Activated CD4-positive, alpha-beta T cell treated with anti-CD3 and anti-CD28 coated beads for 24 hours (primary cell): Measurements from ENCODE around the gene REXO5.
"Not testable (repeated sequence)": the region's sequence is repeated elsewhere in the genome, so short reads cannot be mapped to it uniquely, and the experiment has no call there.

Source experiments
- DNase-seq, 2 donors: peaks; one replicate each; pipeline ENCODE4 v3.0.0-alpha.2; 2020; ENCODE audit warnings: low read depth in 2 of 2

The REXO5 gene

DNA sequence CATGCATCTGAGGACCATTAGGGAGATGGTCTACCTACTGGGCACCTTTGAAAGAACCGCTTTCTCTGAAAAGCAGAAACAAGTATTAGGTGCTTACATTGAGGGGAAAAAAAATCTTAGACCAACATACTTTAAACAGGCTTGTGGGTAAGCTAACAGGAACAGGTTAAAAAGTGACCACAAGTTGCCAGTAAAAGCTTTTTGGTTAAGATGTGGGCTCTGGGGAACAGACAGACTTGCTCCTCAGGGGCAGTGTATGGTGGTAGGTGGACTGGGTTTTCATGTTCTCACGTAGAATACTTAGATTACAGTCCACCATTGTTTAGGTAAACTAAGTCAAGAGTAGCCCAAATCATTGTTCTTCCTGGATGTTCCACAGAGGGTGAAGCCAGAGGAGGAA is 41.2 kb downstream of the REXO5 start:
- no peak for DNase-seq

DNA sequence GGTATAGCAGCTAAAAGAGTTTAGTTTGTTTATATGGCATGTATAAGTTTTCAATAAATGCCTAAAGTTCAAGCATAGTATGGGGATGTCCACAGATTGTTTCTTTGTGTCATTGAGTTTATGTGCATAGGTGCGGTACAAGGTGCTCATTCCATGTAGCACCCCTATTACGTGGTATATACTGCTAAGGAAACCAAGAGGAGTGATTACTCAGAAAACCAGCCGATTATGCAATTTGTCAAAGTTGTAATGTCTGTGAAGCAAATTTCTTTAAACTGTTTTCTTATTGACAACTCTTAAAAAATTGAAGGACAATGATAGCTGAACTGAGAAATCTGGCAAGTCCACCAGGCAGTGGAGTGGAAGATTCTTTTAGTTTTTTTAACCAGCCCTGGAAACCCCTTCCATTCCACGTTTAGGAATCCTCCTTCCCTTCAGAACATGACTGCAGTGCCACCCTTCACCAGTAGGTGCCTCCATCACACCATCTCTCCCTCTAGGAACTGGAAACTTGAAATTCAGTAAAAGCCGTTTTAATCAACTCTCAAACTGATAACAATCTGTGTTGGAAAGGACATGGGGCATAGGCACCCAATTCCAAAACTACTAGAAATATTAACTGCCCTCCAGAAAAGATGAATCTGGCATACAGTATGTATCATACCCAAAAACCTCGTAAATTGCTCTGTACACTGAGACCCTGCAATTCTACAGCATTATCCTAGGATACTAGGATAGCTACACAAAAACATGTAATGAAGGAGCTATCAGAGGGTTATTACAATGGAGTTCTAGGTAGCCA is 43.5 kb downstream of the REXO5 start:
- peak; percentile 48 to 62 for DNase-seq

GRCh38 chr16:20850981-20851380 is 44.7 kb downstream of the REXO5 start:
- no peak for DNase-seq

GRCh38 chr16:20851601-20852000 is 45.3 kb downstream of the REXO5 start:
- DNase-seq = no peak

GRCh38 chr16:20853143-20853542 is 46.8 kb downstream of the REXO5 start:
- DNase-seq = no peak

DNA sequence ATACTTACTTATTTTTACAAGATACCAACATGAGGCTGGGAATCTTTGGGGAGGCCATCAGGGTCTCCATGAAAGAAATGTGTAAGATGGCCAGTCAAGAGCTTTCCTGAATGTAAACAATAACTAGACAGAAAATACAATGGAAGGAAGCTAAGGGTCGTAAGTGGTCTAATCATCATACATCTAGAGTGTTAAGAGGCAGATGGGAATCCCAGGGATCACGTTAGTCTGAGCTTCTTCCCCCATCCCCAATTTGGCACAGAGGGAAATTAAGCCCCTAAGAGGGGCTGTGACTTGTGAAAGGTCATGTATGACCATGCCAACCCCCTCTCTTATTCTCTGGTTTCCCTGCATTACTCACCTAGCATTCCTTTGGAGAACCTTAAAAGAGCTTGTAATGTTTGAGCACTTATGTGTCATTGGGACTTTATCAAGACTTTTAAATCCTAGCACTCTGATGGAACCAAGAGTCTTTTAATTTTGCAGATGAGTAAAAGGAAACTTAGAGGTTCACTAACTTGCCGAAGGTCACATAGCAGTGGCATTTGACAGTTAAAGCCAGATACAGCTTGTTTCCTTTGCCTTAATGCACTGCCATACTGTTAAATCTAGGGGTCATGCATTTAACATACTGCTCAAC is 47.8 kb downstream of the REXO5 start:
- DNase-seq = no peak

DNA sequence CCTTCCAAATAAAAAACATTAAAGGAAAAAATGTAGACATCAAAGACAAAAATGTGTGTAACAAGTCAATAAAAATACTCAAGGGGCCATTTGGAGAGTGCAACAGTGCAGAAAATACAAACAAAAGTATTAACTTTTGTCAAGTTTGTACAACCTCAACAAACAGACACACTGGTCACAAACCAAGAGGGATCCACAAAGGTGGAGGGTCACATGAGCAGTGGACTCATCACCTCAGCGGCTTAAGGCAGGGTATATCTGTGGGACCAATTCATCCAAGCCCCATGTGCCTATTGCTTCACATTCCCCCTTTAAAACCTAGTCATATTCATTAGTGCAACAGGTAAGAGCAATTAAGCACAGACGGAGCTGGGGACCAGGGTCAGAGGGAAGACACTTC is 48.6 kb downstream of the REXO5 start:
- DNase-seq = no peak

DNA sequence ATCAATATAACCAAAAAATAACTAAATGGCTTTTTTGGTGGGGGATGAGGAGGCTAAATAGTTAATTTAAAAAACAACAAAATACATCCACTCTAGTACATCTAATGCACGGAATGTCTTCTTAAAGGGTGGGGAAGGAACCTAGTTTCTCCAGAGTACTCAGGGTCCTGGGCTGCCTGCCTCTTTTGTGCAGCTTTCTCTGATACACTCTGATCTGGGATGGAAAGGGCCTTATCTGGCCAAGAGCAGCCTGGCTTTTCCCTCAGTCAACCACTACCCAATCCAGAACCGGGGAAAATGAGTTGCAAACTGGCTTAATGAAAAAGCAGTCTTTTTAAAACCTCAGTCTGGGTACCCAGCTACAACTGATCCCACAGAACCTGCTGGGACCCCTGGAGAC is 51.0 kb downstream of the REXO5 start:
- DNase-seq = no peak

- no peak for DNase-seq
Measured at GRCh38 chr16:20859229-20859628, 52.9 kb downstream of the REXO5 start.

DNA sequence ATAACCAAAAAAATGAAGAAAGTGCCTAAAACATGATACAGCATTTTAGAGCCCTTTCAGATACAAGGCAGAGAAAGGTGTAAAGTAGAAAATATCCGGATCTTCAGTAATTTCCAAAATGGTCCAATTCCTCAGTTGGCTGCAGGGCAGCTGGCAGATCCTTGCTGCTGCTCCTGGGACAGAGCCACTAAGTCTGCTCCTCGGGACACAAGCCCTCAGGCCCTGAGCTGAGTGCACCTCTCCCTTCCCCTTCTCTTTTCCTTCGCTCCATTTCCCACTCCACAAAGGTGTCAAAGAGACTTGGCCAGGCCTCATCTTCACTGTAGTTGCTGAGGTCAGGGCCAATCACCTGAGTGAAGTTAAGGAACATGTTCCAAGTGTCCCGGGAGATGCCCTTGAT is 53.4 kb downstream of the REXO5 start:
- DNase-seq = no peak

DNA sequence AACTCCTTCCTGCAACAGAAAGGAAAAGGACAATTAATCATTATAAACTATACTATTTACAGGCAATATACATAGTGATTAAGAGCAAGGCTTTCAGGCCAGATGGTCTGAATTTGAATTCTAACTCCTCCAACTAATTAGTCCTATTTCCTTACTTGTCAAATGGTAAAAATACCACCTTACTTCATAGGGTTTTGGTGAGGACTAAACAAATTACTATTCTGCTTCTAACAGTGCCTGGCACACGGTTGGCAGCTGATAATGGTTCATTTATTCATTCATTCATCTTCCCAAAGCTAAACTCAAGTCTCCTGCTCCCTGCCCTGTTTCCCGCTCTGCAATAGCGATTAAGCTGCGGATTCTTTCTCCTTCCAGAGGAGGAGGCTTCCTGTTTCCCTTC is 54.0 kb downstream of the REXO5 start:
- DNase-seq = no peak

DNA sequence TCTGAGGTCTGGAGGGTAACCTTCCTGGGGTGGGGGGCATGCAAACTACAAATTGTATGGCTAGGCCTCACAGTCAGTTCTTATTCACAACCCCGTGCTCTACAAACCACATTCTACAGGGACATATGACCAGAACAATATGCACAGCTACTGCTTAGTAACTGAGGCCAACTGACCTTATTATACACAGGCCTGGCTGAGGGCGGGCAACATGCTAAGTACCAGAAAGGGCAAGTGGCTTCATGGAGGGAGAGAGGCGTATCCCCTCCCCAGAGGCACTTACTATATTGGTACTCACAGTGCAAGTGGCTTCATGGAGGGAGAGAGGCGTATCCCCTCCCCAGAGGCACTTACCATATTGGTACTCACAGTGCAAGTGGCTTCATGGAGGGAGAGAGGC is 54.7 kb downstream of the REXO5 start:
- DNase-seq = not testable (repeated sequence)

DNA sequence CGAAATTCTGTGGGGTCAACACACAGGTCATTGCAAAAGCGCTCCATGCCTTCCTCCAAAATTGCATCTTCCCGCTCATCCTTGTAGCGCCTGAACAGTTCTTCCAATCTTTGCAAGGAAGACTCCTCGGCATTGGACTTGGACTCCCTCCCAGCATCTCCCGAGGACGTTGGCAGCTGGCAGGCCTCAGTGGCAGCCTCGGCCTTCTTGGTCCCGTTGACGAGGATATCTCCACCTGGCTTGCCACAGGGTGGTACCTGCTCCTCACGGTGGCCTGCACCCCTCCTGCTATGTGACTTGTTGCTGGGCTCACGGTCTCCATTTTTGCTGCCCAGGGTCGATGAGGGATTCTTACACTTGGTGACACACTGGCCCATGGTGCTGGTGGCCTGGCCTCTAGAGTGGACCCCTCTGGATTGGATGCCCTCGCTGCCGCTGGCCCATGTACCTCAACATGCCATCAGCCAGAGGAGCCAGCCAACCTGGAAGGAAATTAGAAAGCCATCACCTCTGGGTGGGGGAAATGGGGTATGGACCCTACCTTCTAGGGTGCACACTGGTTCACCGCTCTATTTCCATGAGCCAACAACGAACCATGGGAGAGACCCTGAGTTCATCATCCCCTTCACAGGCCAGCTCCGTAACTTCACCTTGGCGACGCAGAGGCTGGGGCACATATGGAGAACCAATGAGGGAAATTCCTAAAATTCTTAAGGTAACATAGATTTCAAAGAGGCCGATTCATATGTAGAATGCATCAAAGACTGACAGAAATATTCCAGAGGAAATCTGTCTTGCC is 56.0 kb downstream of the REXO5 start:
- DNase-seq = no peak

GRCh38 chr16:20864376-20864775 is 58.0 kb downstream of the REXO5 start:
- DNase-seq = not testable (repeated sequence)

GRCh38 chr16:20865420-20866131 is 59.2 kb downstream of the REXO5 start:
- no peak for DNase-seq

DNA sequence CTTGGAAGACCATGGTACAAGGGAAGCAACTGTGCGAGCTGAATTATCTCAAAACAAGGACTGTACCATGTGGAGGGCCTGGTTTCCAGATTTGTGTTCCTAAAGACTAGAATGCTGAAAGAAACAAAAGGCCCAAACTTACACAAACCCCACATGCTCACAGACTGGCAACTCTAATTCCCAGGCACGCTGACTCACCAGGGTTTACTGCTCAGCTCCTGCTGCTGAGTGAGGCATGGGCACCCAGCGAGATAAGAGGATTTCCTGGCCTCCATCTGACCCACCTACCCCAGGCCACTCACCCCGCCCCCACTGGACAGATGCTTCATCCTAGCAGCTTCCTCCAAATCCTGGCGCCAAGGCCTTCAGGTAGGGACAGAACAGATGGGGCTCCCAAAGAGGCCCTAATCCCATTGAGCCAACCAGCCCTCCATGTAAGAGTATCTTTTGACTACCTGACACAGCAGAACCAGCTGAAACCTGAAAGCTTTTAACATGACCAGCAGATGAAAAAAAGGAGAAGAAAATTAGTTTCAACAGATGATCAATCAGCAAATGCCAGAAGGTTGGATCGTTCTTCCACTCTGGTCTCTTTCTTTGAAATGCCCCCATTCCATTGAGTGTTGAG is 59.9 kb downstream of the REXO5 start:
- no peak for DNase-seq

- DNase-seq = no peak
Measured at GRCh38 chr16:20866801-20867200, 60.5 kb downstream of the REXO5 start.

DNA sequence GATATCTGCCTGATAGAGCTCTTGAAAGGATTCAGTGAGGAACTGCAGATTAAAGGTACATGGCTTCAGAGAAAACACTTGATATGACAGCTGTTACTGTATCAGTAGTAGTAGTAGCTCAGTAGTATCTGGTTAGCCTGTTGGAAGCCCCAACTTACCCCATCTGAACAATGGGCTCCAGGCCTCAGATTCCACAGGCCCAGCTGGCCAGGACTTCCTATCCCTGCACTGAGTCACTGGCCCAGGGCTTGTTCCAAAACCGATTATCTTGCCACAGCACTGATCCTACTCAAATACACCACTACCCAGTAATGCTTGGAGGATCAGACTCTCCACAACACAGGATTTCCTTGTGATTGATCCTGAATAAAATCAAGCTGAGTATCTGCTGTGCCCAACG is 61.3 kb downstream of the REXO5 start:
- no peak for DNase-seq

DNA sequence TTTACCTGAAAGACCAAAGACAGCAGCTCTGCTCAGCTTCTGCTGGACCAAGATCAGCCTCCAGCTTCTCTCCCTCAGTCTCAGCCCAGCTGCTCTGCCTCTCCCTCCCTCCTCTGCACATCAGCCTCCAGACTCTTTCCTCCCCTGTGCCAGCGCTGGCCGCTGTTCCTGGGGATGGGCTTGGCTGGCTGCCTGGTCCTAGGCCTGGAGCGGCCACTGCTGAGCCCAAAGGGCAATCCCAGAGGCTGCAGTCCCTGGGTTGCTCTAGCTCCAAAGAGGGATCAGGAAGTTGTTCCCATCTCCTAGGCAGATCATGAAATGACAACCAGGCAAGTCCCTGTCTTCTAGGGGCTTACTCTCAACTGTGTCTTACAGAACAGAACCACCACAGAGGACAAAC is 62.6 kb downstream of the REXO5 start:
- no peak for DNase-seq

DNA sequence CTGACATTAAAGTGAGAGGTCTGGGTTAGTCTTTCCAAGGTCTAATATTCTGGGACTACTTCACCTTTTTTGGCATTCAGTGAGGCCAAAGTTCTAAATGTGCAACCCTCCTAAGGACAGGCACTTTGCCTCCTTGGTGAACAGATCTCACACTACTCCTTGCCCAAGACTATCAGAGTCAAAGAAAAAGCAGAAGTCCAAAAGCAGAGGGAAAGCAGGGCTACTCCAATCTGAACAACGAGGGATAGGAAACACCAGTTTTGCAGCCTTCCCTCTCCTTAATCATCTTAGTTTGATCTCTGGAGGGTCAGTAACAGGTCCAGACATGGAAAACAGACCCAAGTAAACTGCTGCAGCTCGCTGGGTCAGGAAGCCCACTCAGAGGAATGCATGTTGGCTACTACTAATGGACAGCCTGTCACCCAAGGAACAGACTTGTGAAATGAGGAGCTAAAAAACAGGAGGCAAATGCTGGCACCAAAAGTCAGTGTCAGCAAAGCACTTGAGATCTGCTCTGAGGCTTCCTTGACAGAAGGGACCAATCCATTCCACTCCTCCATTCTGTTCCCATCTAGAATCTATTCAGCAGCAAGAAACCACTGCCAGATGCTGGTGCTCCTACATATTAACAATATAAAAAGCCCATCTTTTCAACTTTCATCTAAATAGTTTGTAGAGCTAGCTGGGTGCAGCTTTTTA is 63.9 kb downstream of the REXO5 start:
- no peak for DNase-seq

DNA sequence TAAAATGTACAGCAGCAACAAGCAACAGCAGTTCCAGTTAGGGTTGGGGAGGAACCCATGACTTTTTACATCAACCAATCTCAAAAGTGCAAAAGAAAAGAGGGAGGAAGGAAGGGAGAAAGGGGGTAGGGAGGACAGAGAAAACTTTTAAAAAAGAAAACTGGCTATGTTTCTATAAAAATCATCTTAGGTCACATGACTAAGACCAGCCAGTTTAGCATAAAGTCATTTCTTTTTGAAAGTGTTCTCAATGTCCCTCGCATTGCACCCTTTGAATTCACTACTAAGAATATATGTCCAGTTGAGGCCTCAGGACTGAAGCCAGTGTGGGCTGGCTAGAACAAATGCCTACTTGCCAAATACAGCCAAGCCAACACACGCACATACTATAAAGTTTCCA is 64.9 kb downstream of the REXO5 start:
- DNase-seq = no peak
